Amniotic epithelial cell (primary cell): ENCODE data around the gene EYS.
A peak's percentile ranks its signal among the peaks of the same experiment; 100 is the strongest.
"Not testable (repeated sequence)": the region's sequence is repeated elsewhere in the genome, so short reads cannot be mapped to it uniquely, and the experiment has no call there.

Source experiments
- DNase-seq: peaks from one replicate; pipeline ENCODE4 v3.0.0-alpha.2; 2010; ENCODE audit warnings: low read depth

The EYS gene

GRCh38 chr6:65081756-65082155, 625.3 kb downstream of the EYS start:
- no peak for DNase-seq

GRCh38 chr6:65075705-65076230, 631.3 kb downstream of the EYS start:
- DNase-seq: no peak

GRCh38 chr6:65072500-65072899, 634.5 kb downstream of the EYS start:
- no peak for DNase-seq

DNA sequence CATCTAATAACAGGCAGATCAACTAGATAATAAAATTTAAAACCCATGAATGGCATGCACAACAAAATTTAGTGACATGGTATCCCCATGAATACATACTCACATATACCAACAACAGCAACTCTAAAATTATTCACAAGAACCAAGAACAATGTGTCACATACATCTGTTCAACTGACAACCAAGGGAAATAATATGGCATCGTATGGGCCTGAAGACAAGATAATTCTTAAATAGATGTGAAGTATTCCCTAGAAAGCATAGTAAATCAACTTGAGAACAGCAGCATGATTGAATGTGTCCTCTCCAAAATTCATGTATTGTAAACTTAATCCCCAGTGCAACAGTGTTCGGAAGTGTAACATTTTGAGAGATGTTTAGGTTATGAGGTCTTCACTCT, 635.5 kb downstream of the EYS start:
- DNase-seq: no peak

GRCh38 chr6:65064844-65065243, 642.2 kb downstream of the EYS start:
- DNase-seq: no peak

- no peak for DNase-seq
Observed at GRCh38 chr6:65059568-65059967, 647.5 kb downstream of the EYS start.

GRCh38 chr6:65055545-65055944, 651.5 kb downstream of the EYS start:
- DNase-seq: no peak

DNA sequence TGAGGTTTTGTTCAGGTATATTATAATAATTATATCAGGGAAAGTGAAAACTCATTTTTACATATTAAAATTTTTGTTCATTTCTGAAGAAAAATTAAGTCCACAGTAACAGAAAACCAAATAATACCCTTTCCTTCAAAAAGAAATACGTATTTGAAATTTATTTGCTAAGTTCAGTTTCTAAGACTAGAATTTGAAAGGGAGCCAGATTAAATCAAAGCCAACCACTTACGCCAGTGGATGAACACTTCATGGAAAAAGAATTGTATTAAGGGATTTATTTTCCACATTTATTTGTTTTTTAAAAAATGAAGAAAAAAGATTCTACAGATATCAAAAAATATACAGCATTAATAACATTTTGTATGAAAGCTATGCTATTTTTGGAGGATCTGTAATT, 654.4 kb downstream of the EYS start:
- no peak for DNase-seq

DNA sequence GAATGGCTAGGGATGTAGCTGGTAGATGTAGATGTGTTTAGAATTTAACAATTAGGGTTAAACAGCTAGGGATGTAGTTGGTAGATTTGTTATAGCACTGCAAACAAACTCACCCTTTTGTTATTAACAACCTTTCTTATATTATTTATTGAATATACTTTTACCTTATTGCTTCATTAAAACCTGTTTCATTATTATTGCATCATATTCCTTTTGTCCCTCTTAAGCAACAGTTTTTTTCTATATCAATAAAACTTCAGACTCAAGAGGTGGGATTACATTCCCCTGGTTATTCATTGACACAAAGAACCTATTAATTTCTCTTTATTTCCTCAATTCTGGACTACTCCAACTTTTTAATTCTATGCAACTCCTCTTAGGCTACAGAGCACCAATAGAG, 661.2 kb downstream of the EYS start:
- DNase-seq: no peak

GRCh38 chr6:65014006-65014405, 693.0 kb downstream of the EYS start:
- no peak for DNase-seq

DNA sequence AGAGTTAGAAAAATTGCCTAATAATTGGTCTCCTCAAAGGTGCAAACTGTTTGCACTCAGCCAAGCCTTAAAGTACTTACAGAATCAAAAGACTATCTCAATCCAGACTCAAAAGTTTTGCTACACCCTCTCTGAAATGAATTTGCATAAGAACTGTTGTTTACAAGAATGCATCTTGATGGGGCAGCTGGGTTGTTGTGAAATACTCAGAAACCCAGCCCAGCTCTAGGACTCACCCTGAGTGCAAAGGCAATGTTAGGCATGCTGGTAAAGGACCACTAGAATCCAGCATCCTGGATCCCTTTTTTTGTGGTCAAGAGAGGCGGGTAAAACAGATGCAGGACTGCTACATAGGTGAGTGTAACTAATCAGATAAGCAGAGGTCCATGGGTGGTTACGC, 700.2 kb downstream of the EYS start:
- peak; percentile 32 for DNase-seq

GRCh38 chr6:65004283-65004682, 702.7 kb downstream of the EYS start:
- DNase-seq: no peak

DNA sequence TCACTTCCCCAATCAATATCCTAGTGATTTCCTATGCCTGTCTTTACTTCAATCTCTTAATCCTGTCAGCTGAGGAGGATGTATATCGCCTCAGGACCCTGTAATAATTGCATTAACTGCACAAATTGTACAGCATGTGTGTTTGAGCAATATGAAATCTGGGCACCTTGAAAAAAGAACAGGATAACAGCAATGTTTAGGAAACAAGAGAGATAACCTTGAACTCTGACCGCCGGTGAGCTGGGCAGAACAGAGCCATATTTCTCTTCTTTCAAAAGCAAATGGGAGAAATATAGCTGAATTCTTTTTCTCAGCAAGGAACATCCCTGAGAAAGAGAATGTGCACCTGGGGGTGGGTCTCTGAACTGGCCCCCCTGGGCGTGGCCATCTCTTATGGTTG, 704.1 kb downstream of the EYS start:
- DNase-seq: not testable (repeated sequence)

DNA sequence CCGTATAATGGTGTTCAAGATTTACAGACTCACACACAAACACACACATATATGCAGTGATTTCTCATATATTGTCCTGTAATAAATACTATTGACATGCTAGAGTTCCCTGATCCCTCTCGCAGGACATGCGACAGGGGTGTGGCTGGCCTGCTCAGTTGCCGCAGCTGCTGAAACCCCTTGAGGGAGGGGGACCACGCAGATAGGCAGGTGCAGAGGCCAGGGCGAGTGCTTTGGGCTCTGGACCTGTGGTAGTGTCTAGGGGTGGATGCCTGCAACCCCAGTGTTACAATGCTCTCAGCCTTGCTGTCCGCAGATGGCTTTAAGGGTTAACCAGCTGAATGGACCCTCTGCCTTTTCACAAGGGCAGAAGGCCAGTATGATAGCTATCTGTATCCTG, 706.2 kb downstream of the EYS start:
- no peak for DNase-seq

GRCh38 chr6:64998204-64998603, 708.8 kb downstream of the EYS start:
- no peak for DNase-seq

GRCh38 chr6:64996301-64996700, 710.7 kb downstream of the EYS start:
- peak; percentile 44 for DNase-seq

GRCh38 chr6:64990652-64991304, 716.2 kb downstream of the EYS start:
- no peak for DNase-seq

- peak; percentile 86 for DNase-seq
Observed at GRCh38 chr6:64988148-64988547, 718.9 kb downstream of the EYS start.

GRCh38 chr6:64987066-64987465, 720.0 kb downstream of the EYS start:
- DNase-seq: no peak

DNA sequence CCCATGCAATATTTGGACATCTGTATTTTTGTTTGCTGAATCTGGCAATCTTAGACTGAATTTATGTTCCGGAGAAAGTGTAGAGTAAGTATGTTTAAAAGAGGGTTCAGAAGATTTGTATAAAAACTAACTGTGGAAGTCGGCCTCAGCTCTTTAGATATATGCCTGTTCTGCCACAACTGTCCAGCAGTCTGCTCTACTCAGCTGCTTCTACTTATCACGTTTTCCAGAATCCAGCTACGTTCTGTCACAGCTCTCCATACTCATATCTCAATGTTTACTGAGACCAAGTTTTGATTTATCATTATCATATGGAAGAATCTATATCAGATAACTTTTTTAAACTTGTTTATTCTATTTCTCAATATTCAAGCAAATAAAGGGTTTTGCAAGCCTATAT, 721.3 kb downstream of the EYS start:
- DNase-seq: peak; percentile 13

- no peak for DNase-seq
Observed at GRCh38 chr6:64984948-64985347, 722.1 kb downstream of the EYS start.

DNA sequence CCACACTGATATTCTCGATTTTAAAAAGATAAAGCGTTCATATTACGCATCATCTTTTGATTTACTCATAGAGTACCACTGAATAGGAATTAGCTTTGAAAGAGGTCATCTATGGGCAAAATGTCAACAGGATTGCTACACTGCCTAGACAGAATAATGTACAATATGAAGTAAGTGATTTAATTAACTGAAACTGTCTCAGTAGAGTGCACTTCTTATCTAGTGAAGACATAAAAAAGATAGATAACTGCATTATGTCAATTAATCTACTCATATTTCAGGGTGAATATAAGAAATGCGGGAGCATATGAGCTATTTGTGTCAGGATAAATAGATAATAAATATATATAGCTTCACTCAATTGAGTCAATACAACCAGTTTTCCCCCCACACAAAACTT, 723.9 kb downstream of the EYS start:
- no peak for DNase-seq

DNA sequence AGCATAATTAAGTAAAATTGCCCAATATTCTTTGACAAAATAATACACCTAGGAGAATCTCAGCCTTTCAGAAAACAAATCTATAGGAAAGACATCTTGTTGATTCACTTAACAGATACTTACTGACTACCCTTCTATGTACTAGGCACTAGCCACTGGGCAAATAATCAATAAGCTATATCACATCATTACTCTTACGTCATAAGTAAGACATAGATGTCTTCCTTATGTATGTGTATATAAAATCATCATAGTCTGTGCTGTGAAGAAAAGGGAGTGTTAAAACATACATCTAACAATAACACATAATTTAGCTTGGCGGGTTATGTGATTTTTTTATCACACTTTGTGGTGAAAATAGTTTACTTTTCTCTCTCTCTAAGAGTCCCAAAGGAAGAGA, 733.9 kb downstream of the EYS start:
- DNase-seq: no peak

DNA sequence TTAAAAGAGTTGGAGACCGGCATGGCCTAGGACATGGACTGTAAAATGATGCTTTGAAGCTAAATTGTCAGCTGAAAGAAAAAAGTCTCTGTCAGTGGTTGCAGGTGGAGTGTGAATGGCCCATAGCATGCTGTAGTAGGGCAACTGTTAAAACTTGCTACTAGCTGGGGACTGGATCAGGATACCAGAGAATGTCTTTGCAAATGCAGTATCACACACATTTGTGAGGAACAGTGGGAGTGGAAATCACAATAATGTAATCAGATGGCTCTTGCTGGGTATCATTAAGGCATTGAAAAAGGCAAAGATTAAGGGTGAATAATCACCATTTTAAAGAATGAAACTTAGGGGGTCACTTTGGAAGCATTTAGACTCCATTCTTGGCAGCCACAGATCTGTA, 737.9 kb downstream of the EYS start:
- DNase-seq: no peak
